ENCODE measurements around the gene NQO1. TPM values are rescaled to one million over a fixed set of nuclear protein-coding genes. Genes with fewer than 3 reads are reported as not detected.

The NQO1 gene
- polyA plus RNA-seq, 1 donor (not counting 4 experiments of a cell fraction or from before 2014, with no cell fraction given) = 166 TPM

DNA sequence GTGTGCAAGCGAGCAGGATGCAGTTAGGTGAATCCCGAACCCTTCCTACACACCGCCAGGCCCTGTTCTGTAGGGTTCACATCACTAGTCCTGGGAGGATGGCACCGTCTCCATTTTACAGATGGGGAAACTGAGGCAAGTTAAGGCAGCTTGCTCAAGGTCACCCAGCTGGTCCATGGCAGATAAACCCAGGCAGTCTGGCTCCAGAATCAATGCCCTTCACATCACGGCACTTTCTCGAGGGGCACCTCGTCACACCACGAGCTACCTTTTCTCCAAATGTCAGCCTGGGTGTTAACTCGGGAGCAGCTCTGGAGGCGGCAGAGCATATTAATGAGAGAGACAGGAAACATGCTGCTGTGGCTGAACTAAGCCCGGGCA, 18.9 kb upstream of the NQO1 start:
- DNase-seq (ENCODE audit: low read depth, low spot score) (no peak), FAIRE-seq (no peak)
- no peaks in the 10 kb centered on the region for H3K27me3 ChIP-seq (ENCODE audit: control insufficient read depth, extremely low read depth, insufficient read depth, low read length)
- no peak overlapping the region for H3K4me2 ChIP-seq (ENCODE audit: control insufficient read depth, extremely low read depth, insufficient read depth, low read depth, low read length)
- H3K9ac ChIP-seq (ENCODE audit: control insufficient read depth, extremely low read depth, insufficient read depth, low read length) = no peak overlapping the region
- H3K79me2 ChIP-seq (ENCODE audit: control insufficient read depth, insufficient read depth, low read length) = peaks cover 34% of the 10 kb centered on the region
- TF ChIP-seq, protein P1, sequence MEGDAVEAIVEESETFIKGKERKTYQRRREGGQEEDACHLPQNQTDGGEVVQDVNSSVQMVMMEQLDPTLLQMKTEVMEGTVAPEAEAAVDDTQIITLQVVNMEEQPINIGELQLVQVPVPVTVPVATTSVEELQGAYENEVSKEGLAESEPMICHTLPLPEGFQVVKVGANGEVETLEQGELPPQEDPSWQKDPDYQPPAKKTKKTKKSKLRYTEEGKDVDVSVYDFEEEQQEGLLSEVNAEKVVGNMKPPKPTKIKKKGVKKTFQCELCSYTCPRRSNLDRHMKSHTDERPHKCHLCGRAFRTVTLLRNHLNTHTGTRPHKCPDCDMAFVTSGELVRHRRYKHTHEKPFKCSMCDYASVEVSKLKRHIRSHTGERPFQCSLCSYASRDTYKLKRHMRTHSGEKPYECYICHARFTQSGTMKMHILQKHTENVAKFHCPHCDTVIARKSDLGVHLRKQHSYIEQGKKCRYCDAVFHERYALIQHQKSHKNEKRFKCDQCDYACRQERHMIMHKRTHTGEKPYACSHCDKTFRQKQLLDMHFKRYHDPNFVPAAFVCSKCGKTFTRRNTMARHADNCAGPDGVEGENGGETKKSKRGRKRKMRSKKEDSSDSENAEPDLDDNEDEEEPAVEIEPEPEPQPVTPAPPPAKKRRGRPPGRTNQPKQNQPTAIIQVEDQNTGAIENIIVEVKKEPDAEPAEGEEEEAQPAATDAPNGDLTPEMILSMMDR (optimal IDR thresholded peaks at IDR 0.05 in 1 of 3, IDR thresholded peaks at IDR 0.05 in 1 of 3, conservative IDR thresholded peaks at IDR 0.05 in 1 of 3; ENCODE audit: extremely low read depth in 1 of 3, insufficient read depth in 2 of 3, low read length in 3 of 3) = no peak
- TF ChIP-seq EZH2 (IDR thresholded peaks at IDR 0.05; ENCODE audit: low read length) = no peak
- H4K20me1 ChIP-seq (ENCODE audit: control insufficient read depth, extremely low read depth, insufficient read depth, low read length) = peaks cover 4% of the 10 kb centered on the region
- H3K9me3 ChIP-seq (ENCODE audit: control insufficient read depth, low read depth, low read length) = no peaks in the 10 kb centered on the region
- no peak overlapping the region for H3K27ac ChIP-seq (ENCODE audit: control insufficient read depth, insufficient read depth, low read length)
- H3K36me3 ChIP-seq (ENCODE audit: control insufficient read depth in 2 of 2, extremely low read depth in 1 of 2, insufficient read depth in 2 of 2, low read length in 2 of 2) = peaks cover 53 to 69% of the 10 kb centered on the region in 2 experiments
- H3K4me3 ChIP-seq (ENCODE audit: control insufficient read depth in 2 of 3, extremely low read depth in 1 of 3, insufficient read depth in 2 of 3, low read depth in 1 of 3, low read length in 3 of 3) = no peak overlapping the region
- dilution Hi-C loops (cut with MboI; ENCODE audit: extremely low pct_ligation_motif_present, low sequenced_read_pairs) = no loop called here
- H3K4me1 ChIP-seq (ENCODE audit: control insufficient read depth, extremely low read depth, insufficient read depth, low read length) = peaks cover 13% of the 10 kb centered on the region
- H3K9me1 ChIP-seq (ENCODE audit: control insufficient read depth, extremely low read depth, insufficient read depth, low read length) = no peaks in the 10 kb centered on the region
- no peak overlapping the region for H2AFZ ChIP-seq (ENCODE audit: control insufficient read depth, low read length)

DNA sequence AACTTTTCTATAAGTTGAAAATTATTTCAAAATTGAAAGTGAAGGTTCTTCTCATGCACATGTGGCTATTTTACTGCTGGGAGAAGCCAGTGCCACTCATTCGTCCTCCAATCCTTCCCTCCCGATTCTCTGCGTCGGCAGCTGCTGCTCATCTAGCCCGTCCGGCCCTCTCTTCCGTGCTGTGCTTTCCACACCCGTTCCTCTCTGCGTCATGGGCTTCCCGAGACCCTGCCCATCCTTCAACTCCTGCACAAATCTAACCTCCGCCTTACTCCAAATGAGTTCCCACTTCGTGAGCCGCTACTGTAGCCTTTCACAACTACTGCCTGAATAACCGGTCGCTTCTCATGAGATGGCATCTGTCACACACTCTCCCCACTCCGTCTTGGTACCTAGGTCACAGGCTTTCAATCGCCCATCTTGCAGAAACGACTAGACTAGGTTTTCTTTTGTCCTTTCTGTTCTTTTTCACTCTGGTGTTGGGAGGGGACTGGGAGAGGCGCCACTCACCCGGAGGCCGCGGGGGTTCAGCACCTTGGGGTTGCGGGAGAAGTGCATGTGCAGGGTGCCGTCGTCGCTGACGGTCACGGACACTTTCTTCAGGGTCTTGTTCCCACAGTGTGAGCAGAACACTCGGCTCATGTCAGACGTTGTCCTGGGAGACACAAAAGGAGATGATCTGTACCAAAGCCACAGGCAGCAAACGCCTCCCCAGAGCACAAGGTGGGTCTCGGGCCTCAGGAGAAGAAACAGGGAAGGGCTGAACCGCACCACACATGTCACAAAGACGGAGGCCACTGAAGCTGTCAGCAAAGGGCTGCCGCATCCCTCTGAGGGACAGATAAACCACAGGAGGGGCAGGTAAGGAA, 18.2 kb upstream of the NQO1 start:
- peaks cover 32% of the 10 kb centered on the region for H3K79me2 ChIP-seq (ENCODE audit: control insufficient read depth, insufficient read depth, low read length)
- H3K36me3 ChIP-seq (ENCODE audit: control insufficient read depth in 2 of 2, extremely low read depth in 1 of 2, insufficient read depth in 2 of 2, low read length in 2 of 2) = peaks cover 53 to 70% of the 10 kb centered on the region in 2 experiments
- no peaks in the 10 kb centered on the region for H3K27me3 ChIP-seq (ENCODE audit: control insufficient read depth, extremely low read depth, insufficient read depth, low read length)
- H3K9me3 ChIP-seq (ENCODE audit: control insufficient read depth, low read depth, low read length) = no peaks in the 10 kb centered on the region
- H3K4me1 ChIP-seq (ENCODE audit: control insufficient read depth, extremely low read depth, insufficient read depth, low read length) = peaks cover 13% of the 10 kb centered on the region
- H4K20me1 ChIP-seq (ENCODE audit: control insufficient read depth, extremely low read depth, insufficient read depth, low read length) = peaks cover 4% of the 10 kb centered on the region
- H2AFZ ChIP-seq (ENCODE audit: control insufficient read depth, low read length) = no peak overlapping the region
- TF ChIP-seq, protein P1 (optimal IDR thresholded peaks at IDR 0.05 in 1 of 3, IDR thresholded peaks at IDR 0.05 in 1 of 3, conservative IDR thresholded peaks at IDR 0.05 in 1 of 3; ENCODE audit: extremely low read depth in 1 of 3, insufficient read depth in 2 of 3, low read length in 3 of 3) = no peak
- TF ChIP-seq EZH2 (IDR thresholded peaks at IDR 0.05; ENCODE audit: low read length) = no peak
- no peak overlapping the region for H3K4me2 ChIP-seq (ENCODE audit: control insufficient read depth, extremely low read depth, insufficient read depth, low read depth, low read length)
- FAIRE-seq (no peak), DNase-seq (ENCODE audit: low read depth, low spot score) (no peak)
- dilution Hi-C loops (cut with MboI; ENCODE audit: extremely low pct_ligation_motif_present, low sequenced_read_pairs) = no loop called here
- H3K9me1 ChIP-seq (ENCODE audit: control insufficient read depth, extremely low read depth, insufficient read depth, low read length) = no peaks in the 10 kb centered on the region
- no peak overlapping the region for H3K4me3 ChIP-seq (ENCODE audit: control insufficient read depth in 2 of 3, extremely low read depth in 1 of 3, insufficient read depth in 2 of 3, low read depth in 1 of 3, low read length in 3 of 3)
- H3K27ac ChIP-seq (ENCODE audit: control insufficient read depth, insufficient read depth, low read length) = no peak overlapping the region
- no peak overlapping the region for H3K9ac ChIP-seq (ENCODE audit: control insufficient read depth, extremely low read depth, insufficient read depth, low read length)
